LHCN-M2 (cell line): Measurements from ENCODE around the gene FAR1. TPM values are rescaled to one million over a fixed set of nuclear protein-coding genes. Genes with fewer than 3 reads are reported as not detected.
"Not testable (repeated sequence)": the region's sequence is repeated elsewhere in the genome, so short reads cannot be mapped to it uniquely, and the experiment has no call there.

Source experiments
- DNase-seq: peaks from one replicate; pipeline ENCODE4 v3.0.0-alpha.2; 2012; ENCODE audit warnings: low read depth
- polyA plus RNA-seq: library from polyadenylated mRNA; unstranded; fragments of >200 nt; gene quantifications from one replicate; pipeline ENCODE4 v1.2.1, GENCODE V29; 2012; ENCODE audit warnings: missing spikeins
- total RNA-seq: library from RNA; depleted of rRNA; stranded (reverse); fragments of >200 nt; gene quantifications from 2 replicates; pipeline ENCODE4 v1.2.3, GENCODE V29; 2014; rRNA removed

Gene FAR1, protein sequence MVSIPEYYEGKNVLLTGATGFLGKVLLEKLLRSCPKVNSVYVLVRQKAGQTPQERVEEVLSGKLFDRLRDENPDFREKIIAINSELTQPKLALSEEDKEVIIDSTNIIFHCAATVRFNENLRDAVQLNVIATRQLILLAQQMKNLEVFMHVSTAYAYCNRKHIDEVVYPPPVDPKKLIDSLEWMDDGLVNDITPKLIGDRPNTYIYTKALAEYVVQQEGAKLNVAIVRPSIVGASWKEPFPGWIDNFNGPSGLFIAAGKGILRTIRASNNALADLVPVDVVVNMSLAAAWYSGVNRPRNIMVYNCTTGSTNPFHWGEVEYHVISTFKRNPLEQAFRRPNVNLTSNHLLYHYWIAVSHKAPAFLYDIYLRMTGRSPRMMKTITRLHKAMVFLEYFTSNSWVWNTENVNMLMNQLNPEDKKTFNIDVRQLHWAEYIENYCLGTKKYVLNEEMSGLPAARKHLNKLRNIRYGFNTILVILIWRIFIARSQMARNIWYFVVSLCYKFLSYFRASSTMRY
- 40.1 and 40.3 TPM in 2 replicates for total RNA-seq
- polyA plus RNA-seq = 10.6 TPM

DNA sequence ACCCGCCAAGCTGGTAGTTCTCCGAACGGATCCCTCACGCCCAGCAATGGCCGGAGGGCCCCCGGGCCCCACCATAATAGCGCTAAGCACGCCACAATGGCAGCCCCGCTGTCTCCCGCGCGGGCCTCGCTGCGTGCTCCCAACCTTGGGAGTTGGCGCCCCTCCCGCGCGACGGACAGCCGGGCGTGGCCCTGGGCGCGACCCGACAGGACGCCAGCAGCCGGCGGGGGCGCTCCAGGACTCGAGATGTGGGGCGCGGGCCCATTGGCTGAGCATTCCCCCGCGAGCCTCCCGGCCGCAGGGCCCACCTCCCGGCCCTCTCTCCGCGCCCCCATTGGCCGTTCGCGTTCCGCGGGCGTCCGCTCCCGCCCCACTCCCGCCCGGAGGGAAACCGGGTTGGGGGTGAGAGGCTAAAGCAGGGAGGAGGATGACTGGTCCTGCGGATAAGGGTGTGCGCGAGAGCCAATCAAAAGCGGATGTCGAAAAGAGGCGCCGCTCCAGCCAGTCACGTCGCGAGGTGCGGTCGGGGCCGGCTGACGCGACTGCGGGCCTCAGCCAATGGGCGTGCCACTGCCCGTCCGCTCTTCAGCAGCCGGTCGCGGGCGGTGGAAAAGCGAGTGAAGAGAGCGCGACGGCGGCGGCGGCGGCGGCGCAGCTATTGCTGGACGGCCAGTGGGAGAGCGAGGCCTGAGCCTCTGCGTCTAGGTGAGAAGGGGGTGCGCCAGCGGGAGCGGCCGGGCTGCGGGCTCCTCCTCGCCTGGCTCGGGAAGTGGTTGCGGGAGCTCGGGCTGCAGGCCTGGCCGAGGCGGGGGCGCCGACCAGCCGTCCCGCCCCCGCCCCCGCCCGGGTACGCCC is at the start of gene FAR1:
FAR1 (plus strand) TSS at position 567 of the 855 bp plus-strand sequence. CDS start 26,098 bp downstream, outside the sequence.
- DNase-seq = peak; percentile 99

DNA sequence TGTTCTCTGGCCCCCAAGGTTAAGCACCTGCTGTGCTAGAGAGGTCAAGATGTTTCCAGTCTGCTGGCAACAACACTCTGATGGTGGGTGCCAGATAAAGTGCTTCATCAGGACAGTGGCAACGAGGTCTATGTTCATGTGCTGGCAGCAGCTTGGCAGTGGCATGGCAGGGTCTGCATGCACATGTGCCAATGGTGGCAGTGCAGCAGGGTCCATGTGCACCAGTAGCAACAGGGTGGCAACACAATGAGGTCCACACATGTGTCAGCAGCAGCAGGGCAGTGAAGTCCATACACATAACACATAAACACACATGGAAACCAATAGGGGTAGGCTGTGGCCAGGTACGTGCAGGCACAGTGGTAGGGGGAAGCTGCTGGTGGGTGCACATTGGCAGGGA is 48.4 kb upstream of the FAR1 start:
- no peak for DNase-seq

DNA sequence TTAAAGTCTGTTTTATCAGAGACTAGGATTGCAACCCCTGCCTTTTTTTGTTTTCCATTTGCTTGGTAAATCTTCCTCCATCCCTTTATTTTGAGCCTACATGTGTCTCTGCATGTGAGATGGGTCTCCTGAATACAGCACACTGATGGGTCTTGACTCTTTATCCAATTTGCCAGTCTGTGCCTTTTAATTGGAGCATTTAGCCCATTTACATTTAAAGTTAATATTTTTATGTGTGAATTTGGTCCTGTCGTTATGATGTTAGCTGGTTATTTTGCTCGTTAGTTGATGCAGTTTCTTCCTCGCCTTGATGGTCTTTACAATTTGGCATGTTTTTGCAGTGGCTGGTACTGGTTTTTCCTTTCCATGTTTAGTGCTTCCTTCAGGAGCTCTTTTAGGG is 41.6 kb upstream of the FAR1 start:
- DNase-seq = not testable (repeated sequence)

DNA sequence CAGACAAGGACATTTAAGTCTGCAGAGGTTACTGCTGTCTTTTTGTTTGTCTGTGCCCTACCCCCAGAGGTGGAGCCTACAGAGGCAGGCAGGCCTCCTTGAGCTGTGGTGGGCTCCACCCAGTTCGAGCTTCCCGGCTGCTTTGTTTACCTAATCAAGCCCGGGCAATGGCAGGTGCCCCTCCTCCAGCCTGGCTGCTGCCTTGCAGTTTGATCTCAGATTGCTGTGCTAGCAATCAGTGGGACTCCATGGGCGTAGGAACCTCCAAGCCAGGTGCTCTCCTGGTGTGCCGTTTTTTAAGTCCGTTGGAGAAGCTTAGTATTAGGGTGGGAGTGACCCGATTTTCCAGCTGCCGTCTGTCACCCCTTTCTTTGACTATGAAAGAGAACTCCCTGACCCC is 39.8 kb upstream of the FAR1 start:
- DNase-seq = not testable (repeated sequence)

DNA sequence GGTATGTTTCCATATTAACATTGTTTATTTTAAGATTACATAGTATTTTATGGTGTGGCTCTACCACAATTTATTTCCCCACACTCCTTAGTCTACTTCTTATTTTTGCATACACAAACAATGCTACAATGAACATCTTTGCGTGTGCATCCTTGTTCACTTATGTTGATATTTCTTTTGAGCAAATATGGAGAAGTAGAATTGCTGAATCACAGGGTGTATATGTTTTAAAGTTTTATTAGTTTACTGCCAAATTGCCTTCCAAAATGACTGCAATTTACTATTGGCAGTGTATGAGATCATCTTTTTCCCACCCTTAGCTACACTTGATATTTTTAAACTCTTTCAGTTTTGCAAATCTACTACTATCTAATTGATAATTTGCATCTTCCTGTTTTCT is 38.7 kb upstream of the FAR1 start:
- DNase-seq = no peak

DNA sequence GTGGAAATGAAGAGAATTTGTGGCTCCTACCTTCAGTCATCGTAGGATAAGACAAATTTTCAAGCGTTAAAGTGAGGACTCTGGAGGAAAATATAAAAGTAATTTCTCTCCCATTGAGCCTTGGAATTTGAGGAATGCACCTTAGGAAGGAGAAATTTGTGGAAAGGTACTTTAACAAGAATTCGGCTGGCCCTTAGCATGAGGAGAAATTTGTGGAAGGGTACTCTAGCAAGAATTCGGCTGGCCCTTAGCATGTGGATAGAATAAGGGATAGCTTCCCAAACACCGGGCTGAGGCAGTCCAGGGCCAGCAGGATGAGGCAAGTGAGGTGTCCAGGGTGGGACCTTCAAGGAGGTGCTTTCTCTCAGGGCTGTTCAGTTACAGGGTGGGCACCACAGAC is 33.2 kb upstream of the FAR1 start:
- no peak for DNase-seq

DNA sequence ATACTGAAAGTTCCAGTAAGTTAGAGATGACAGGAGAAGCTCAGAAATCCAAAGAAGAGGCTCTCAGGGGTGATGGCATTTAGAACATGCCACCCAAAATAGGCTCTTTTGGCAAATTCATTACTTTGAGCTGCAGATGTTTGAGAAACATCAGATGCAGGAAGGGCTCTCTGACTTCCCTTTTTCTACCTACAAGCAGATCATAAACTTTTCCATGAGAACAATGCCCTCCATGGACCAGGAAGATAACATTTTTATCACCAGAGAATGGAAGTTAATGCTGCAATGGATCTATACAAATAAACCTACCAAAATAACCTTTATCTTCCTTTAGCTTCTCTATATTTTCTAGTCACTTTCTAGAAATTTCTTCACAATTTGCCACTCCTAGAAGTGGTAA is 32.7 kb upstream of the FAR1 start:
- no peak for DNase-seq

DNA sequence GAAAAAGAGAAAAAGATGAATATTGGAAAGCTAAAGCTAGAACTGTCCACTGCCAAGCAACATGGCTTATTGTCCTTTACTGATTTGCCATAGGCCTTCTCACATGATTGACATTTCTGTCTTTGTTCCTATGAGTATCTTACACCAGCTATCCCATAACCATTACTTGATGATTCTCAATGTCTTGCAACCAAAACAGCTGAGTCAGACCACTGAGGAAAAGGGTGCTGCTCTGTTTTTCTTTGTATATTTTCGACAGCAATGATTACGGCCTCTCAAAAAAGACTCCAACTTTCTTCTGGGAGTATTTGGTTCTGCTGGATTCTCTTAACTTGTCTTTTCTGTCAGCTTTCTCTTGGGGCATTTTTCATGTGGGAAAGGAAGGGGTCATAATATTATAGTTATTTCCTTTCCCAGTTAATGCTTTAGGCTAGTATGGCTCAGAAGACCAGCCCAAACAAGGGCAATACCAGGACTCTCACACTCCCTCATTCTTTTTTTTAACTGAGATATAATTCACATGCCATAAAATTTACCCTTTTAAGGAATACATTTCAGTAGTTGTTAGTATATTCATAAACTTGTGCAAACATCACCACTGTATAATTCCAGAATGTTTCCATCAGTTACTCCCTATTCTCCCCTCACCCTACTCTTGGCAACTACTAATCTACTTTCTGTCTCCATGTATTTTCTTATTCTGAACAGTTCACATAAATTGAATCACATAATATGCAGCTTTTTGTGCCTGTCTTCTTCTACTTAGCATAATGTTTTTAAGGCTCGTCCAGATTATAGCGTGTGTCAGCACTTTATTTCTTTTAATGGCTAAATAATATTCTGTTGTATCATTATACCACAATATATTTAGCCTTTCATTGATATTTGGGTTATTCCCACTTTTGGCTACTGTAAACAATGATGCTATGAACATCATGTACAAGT is 31.1 kb upstream of the FAR1 start:
- DNase-seq = no peak

DNA sequence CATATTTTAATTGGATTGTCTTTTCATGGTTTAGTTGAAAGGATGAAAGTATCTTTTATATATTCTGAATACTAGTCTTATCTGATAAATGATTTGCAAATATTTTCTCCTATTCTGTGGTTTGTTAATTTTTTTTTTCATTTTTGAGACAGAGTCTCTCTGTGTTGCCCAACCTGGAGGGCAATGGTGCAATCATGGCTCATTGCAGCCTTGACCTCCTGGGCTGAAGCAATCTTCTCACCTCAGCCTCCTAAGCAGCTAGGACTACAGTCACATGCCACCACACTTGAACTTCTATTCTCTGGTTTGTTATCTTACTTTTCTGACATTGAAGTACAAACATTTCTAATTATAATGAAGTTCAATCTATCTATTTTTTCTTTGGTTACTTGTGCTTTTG is 30.0 kb upstream of the FAR1 start:
- no peak for DNase-seq

DNA sequence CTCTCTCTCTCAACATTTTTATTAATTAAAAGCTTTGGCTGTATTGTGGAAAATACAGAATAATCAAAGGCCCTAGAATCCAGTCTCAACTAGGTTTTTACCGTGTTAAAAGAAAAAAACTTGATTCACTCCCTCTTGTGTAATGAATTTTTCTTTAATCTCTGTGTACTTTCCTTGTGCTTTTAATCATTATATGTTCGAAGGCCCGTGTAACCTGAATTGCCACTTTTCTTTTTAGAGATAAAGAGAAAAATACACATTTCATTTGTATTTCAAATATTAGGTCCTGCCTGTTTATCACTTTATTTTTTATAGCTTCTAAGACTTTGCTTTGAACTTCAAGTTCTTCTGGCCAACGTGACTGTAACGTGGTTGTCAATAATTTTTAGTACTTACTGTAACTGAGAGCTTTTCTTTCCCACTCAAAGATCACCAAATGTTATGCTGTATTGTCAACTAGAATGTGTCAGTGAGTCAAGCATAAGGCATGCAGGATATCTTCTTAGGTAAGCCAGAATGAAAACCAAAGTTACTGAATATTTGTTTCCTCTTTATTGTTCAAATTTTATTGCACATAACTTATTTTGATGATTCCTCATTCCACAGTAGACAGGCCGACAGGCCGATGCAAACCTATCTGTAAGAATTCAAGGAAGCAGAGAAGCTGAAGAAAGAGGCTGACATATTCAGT is 23.3 kb upstream of the FAR1 start:
- DNase-seq = no peak

DNA sequence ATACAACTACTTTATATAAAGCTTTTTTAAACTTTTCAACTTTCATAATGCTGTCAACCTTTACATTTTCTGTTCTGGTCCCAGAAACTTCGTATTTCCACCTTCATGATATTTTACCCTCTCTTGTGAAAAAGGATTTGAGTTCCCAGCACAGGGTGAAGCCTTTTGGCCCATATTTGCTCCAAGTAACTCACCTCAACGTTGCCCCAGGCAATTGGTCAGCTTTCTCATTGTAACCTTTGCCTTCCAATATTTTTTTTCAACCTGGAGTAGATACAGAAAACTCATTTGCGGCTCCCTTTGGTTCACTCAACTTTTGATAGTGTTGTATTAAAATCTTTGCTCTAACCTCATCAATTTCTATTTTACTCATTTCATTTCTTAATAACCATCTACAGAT is 21.1 kb upstream of the FAR1 start:
- no peak for DNase-seq

DNA sequence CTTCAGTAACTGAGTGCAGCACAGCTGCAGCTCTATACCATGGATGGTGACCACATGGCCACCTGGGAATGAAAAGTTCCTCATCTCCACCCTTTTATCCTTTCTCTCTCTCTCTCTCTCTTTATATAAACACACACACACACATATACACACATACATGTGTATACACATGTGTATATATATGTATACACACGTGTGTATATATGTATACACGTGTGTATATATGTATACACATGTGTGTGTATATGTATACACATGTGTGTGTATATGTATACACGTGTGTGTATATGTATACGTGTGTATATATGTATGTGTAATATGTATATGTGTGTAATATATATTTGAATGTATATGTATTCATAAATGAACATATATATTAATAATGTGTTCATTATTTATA is 18.8 kb upstream of the FAR1 start:
- DNase-seq = no peak

DNA sequence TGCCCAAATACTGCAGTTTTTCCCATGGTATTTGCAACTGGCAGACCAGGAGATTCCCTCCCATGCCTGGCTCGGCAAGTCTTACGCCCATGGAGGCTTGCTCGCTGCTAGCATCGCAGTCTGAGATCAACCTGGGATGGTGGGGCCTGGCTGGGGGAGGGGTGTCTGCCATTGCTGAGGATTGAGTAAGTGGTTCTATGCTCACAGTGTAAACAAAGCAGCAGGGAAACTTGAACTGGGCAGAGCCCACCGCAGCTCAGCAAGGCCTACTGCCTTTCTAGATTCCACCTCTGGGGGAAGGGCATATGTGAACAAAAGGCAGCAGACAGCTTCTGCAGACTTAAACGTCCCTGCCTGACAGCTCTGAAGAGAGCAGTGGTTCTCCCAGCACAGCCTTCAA is 17.0 kb upstream of the FAR1 start:
- DNase-seq = not testable (repeated sequence)

DNA sequence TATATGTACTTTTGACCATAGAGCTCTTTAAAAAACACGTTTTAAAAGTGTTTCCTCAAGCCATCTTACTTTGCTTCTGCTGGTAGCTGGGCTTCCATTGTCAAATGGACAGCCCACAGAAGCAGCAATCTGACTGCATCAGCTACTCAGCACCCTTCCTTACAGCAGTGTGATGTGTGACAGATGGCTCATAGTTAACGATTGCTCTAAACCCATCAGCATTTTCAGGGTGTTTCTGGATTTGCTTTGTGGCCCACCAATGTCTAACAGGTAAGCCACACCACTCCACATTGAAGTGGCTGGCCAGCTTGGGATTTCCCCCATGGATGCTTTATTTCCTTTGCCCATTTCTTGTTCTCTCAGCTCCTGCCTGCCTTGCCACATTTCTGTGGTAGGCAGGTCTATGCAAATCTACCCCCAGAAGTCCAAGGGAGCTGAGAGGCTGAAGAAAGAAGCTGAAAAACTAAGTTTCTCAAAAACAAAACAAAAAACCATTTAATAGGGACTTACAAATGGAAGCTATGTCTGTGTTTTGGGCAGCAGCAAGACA is 7.3 kb upstream of the FAR1 start:
- DNase-seq = no peak

DNA sequence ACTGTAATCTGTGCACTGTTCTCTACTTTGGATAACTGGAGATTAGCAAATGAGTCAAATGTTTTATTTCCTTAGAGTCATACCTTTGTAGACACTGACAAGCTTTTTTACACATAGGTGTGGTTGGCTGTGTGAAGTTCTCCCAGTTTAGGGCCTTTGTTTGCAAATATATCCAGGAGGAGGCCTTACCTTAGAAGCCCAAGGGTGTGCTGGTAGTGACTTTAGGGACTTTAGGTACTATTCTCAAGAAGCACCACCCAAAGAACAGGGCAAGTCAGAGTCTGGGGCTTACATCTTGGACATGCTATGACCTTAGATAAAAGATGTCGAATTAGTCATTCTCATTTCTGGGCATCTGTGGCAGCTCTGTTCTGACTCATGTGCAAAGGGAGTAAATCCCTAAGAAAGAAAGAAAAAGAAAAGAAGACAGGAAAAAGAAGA is 4.8 kb upstream of the FAR1 start:
- DNase-seq = peak; percentile 45

DNA sequence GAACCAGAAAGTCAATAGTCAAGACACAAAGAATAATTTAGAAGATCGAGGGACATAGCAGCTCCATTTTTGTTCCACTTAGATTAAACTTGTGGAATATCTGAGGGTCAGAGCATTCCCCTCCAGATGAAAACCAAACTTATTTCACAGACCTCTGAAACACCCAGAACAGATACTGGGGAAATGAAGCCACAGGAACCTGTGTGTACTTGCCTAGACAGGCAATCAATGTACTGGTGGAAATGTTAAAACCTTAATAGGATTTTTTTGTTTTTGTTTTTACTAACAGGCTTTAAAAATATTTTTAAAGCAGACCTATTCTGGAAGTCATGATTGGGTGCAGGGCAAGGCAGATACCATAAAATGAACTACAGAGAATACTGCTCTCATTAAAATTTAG is 4.1 kb upstream of the FAR1 start:
- DNase-seq = no peak

DNA sequence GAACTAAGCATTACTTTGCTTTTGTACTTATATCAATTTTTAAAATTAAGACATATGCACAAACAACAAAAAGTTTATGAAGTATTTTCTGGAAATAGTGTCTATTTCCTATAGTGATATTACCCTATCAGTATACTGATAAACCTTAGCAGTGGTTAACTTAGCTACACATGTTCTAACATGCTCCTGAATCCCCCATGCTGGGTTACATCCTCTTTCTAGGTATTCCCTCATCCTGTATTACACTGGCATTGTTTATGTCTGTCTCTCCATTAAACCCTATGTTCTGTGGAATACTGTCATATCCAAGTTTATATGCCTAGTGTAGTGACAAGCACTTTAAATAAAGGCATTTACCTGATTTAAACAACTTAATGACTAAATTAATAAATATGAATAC is 1.8 kb upstream of the FAR1 start:
- no peak for DNase-seq

DNA sequence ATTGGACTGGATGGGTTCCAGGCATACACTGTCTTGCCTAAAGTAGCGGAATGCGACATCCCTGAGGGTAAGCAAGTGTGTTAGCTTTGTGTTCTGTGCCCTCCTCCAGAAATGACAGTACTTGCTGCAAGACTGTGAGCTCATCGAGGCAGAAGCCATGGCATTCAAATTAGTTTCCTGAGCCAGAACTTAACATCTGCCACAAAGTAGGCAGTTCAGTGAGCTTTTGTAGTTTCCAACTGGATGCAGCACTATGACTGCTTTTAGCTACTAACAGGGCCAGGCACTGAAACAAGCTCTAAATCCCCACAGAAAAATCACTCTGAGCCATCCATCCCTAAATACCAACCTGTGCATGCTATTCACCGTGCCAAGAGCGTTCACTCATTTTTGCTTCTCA is 1.2 kb upstream of the FAR1 start:
- no peak for DNase-seq

DNA sequence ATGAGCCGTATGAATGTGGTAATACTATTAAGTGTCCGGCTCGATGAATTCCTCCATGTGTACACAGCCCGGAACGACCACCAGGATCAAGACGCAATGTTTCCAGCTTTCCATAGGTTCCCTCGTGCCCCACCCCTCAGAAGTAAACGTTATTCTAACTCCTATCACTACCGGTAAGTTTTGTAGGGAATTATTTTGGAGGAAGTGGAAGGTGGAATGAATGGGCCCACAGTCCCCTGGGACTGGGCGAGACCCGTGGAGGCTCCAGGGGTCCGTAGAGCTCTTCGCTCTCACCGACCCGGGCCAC is 720 bp upstream of the FAR1 start:
- DNase-seq = no peak

DNA sequence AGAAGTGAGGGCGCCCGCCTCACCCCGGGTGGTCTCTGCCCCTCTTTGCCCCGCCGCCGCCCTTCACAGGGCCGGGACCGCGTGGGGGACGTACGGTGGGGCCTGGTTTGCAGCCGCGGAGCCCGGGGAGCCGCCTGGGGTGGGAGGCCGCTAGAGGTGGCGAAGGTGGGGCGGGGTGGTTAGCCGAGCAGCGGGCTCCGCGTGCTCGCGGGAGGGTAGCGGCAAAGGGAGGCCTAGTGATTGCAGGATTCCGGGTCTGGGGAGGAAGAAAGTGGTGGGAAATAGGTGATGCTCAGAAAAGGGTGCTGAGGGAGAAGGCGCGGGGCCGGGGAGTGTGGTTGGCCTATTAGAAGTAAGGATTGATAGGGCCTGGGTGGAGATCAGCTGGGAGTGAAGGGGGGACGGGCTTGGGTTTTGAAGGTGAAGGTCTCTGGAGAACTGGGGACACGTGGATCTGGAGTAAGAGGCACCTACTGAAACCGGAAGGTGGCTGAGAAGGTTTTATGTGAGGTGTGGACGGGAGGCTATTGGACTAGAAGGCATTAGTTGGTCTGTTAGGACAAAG is 571 bp downstream of the FAR1 start:
- DNase-seq = peak; percentile 19
